GM19467 (cell line): ENCODE results near the gene MAVS.
A peak's percentile ranks its signal among the peaks of the same experiment; 100 is the strongest.
"Not testable (repeated sequence)": the region's sequence is repeated elsewhere in the genome, so short reads cannot be mapped to it uniquely, and the experiment has no call there.

Experiments used
- ATAC-seq: cut with Tn5 transposase; IDR thresholded peaks from one replicate; pipeline ENCODE4 v1.9.1; 2021; ENCODE audit warnings: mild to moderate bottlenecking, moderate library complexity; ENCODE audit not compliant: unreplicated experiment

Gene MAVS

GRCh38 chr20:3885715-3886114 lies 39.1 kb downstream of the MAVS start:
- ATAC-seq: no peak

GRCh38 chr20:3887876-3888620 lies 41.4 kb downstream of the MAVS start:
- no peak for ATAC-seq

- ATAC-seq: peak; percentile 88
These were observed 42.2 kb downstream of the MAVS start, which contains the start of gene PANK2 for GRCh38 chr20:3888622-3889488. TSS of gene PANK2 (plus strand) at chr20:3889387.

GRCh38 chr20:3889489-3890397 lies 43.1 kb downstream of the MAVS start:
- peak; percentile 12 for ATAC-seq

- ATAC-seq: no peak
These were observed 43.7 kb downstream of the MAVS start for GRCh38 chr20:3890398-3890751.

- ATAC-seq: no peak
These were observed 44.6 kb downstream of the MAVS start for GRCh38 chr20:3890999-3891929.

GRCh38 chr20:3894796-3895195 lies 48.2 kb downstream of the MAVS start:
- ATAC-seq: no peak

- ATAC-seq: no peak
These were observed 49.7 kb downstream of the MAVS start for GRCh38 chr20:3896302-3896701.

- no peak for ATAC-seq
These were observed 50.4 kb downstream of the MAVS start for GRCh38 chr20:3896853-3897583.

GRCh38 chr20:3898181-3898580 lies 51.5 kb downstream of the MAVS start:
- not testable (repeated sequence) for ATAC-seq

- ATAC-seq: no peak
These were observed 52.0 kb downstream of the MAVS start for GRCh38 chr20:3898639-3899038.

- no peak for ATAC-seq
These were observed 53.6 kb downstream of the MAVS start for GRCh38 chr20:3900187-3900604.

- no peak for ATAC-seq
These were observed 54.5 kb downstream of the MAVS start for GRCh38 chr20:3901028-3901705.

- ATAC-seq: no peak
These were observed 55.2 kb downstream of the MAVS start for GRCh38 chr20:3901706-3902440.

GRCh38 chr20:3902446-3902845 lies 55.8 kb downstream of the MAVS start:
- ATAC-seq: no peak

GRCh38 chr20:3904224-3904623 lies 57.6 kb downstream of the MAVS start:
- ATAC-seq: no peak

GRCh38 chr20:3904857-3905256 lies 58.2 kb downstream of the MAVS start:
- no peak for ATAC-seq
